Neutrophil (primary cell): ENCODE measurements around the gene PRKG1.
"Not testable (repeated sequence)": the region's sequence is repeated elsewhere in the genome, so short reads cannot be mapped to it uniquely, and the experiment has no call there.

Experiments used
- H3K27ac ChIP-seq: fragments of 200-600 bp; sonication (generic); 2 replicates; pipeline ENCODE4 v1.5.1; 2016; ENCODE audit warnings: mild to moderate bottlenecking, moderate library complexity
- H3K27me3 ChIP-seq: fragments of 200-600 bp; sonication (generic); 2 replicates; pipeline ENCODE4 v1.6.0; 2016; ENCODE audit warnings: mild to moderate bottlenecking
- H3K36me3 ChIP-seq: fragments of 200-600 bp; sonication (generic); 2 replicates; pipeline ENCODE4 v1.5.1; 2017
- H3K4me1 ChIP-seq, 2 experiments: fragments of 200-600 bp in 1 of 2; sonication (generic) in 1 of 2; 1 replicate in 1 of 2; 2 replicates in 1 of 2; pipeline versions ENCODE4 v1.5.1 to v1.6.1; 2013 to 2016; ENCODE audit warnings: low read depth in 1 of 2, low read length in 1 of 2, mild to moderate bottlenecking in 1 of 2, moderate library complexity in 1 of 2; ENCODE audit not compliant: control insufficient read depth in 1 of 2, insufficient read depth in 1 of 2
- H3K4me3 ChIP-seq, 2 experiments: fragments of 200-600 bp in 1 of 2; sonication (generic) in 1 of 2; 1 replicate in 1 of 2; 2 replicates in 1 of 2; pipeline ENCODE4 v1.5.1; 2013 to 2016; ENCODE audit warnings: low read depth in 1 of 2, low read length in 1 of 2, mild to moderate bottlenecking in 1 of 2, moderate library complexity in 1 of 2
- H3K9me3 ChIP-seq: fragments of 200-600 bp; sonication (generic); 2 replicates; pipeline ENCODE4 v1.5.1; 2016
- CTCF ChIP-seq: fragments of 200-600 bp; sonication (generic); IDR thresholded peaks from 2 replicates; pipeline ENCODE4 v1.5.1; 2016; ENCODE audit warnings: antibody characterized with exemption

Gene PRKG1

DNA sequence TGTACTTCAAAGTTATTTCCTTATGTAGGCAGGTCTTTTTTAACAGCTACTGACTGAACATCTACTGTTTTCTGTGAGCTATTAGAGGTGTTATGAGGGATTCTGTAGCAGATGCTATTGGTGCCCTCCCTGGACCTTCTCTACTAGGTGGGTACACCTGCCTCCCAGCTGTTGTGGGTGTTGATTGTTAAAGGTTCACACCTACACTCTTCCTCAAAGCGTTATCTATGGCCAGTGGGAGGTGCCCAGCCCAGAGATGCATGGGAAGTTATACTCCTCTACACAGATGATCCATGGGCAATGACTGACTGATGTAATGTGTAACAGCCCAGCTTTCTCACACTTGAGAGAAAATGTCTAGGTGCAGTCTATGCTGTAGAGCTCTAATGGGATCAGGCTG is 127.7 kb downstream of the PRKG1 start:
- no peaks in the 10 kb centered on the region for H3K36me3 ChIP-seq
- no peak overlapping the region for H3K27ac ChIP-seq
- no peak for TF ChIP-seq CTCF
- H3K27me3 ChIP-seq, result no peaks in the 10 kb centered on the region
- H3K9me3 ChIP-seq, result no peaks in the 10 kb centered on the region
- H3K4me1 ChIP-seq, result no peaks in the 10 kb centered on the region
- H3K4me3 ChIP-seq, result no peak overlapping the region

GRCh38 chr10:51203359-51203758 is 129.1 kb downstream of the PRKG1 start:
- H3K9me3 ChIP-seq, result no peaks in the 10 kb centered on the region
- H3K36me3 ChIP-seq, result no peaks in the 10 kb centered on the region
- no peak for TF ChIP-seq CTCF
- H3K27ac ChIP-seq, result no peak overlapping the region
- H3K27me3 ChIP-seq, result no peaks in the 10 kb centered on the region
- no peak overlapping the region for H3K4me3 ChIP-seq
- no peaks in the 10 kb centered on the region for H3K4me1 ChIP-seq

DNA sequence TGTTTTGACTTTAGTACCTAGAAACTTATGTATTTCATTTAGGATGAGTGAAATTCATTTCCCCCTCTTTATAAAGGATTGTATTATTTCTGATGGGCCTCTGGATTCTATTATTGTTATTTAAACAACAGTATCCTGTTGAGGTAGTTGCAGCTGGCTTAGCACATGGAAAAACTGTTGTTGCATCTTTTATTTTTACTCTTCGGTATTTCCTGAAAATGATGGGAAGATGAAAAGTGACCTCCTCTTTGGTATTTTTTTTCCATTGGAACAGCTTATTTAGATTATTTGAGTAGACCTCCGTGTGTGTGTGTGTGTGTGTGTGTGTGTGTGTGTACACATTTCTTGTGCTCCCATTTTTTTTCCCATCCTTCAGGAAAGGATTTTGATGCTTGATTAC is 129.8 kb downstream of the PRKG1 start:
- H3K36me3 ChIP-seq, result no peaks in the 10 kb centered on the region
- H3K27ac ChIP-seq, result no peak overlapping the region
- TF ChIP-seq CTCF, result no peak
- H3K27me3 ChIP-seq, result no peaks in the 10 kb centered on the region
- H3K4me3 ChIP-seq, result no peak overlapping the region
- no peaks in the 10 kb centered on the region for H3K4me1 ChIP-seq
- no peaks in the 10 kb centered on the region for H3K9me3 ChIP-seq

- TF ChIP-seq CTCF, result no peak
- Histone ChIP-seq H3K4me1 (no peaks in the 10 kb centered on the region), H3K9me3 (no peaks in the 10 kb centered on the region), H3K27me3 (no peaks in the 10 kb centered on the region), H3K27ac (no peak overlapping the region), H3K4me3 (no peak overlapping the region), H3K36me3 (no peaks in the 10 kb centered on the region)
These were observed 130.4 kb downstream of the PRKG1 start for GRCh38 chr10:51204701-51205100.

DNA sequence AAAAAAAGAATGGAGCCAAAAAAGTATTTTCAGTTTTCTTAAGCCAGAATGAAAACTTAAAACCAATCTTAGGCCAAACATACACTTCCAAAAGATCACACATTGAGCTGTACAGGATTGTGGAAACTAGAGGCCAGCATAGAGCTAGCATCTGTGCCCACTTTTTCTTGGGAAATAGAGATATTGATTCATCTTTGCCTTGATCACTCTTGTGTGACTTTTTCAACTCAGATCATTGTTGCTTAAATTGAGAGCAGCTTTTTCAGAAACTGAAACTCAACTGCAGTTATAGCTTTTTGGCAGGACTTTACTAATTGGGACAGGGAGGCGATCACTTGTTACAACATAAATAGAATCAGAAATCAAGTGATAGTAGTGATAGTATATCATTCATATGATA is 132.2 kb downstream of the PRKG1 start:
- Histone ChIP-seq H3K4me1 (no peaks in the 10 kb centered on the region), H3K9me3 (no peaks in the 10 kb centered on the region), H3K36me3 (no peaks in the 10 kb centered on the region), H3K4me3 (no peak overlapping the region), H3K27ac (no peak overlapping the region), H3K27me3 (no peaks in the 10 kb centered on the region)
- no peak for TF ChIP-seq CTCF

DNA sequence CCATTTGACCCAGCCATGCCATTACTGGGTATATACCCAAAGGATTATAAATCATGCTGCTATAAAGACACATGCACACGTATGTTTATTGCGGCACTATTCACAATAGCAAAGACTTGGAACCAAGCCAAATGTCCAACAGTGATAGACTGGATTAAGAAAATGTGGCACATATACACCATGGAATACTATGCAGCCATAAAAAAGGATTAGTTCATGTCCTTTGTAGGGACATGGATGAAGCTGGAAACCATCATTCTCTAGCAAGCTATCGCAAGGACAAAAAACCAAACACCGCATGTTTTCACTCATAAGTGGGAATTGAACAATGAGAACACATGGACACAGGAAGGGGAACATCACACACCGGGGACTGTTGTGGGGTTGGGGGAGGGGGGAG is 138.7 kb downstream of the PRKG1 start:
- not testable (repeated sequence) for H3K4me3 ChIP-seq, H3K4me1 ChIP-seq, H3K27me3 ChIP-seq, H3K27ac ChIP-seq, H3K9me3 ChIP-seq, H3K36me3 ChIP-seq
